ENCODE results near the gene HDAC11. TPM values are rescaled to one million over a fixed set of nuclear protein-coding genes. Genes with fewer than 3 reads are reported as not detected.

HDAC11 gene
- total RNA-seq, 1 donor from 2014 or later = 14.4 TPM

- no peaks in the 10 kb centered on the region for H3K36me3 Mint-ChIP-seq (ENCODE audit: insufficient read depth)
- H3K27me3 Mint-ChIP-seq = peaks cover 3% of the 10 kb centered on the region
- DNase-seq (ENCODE audit: low spot score, unreplicated experiment) = no peak
- no peak overlapping the region for H3K27ac Mint-ChIP-seq
- H3K9me3 Mint-ChIP-seq (ENCODE audit: low read depth) = no peaks in the 10 kb centered on the region
- peaks cover 3% of the 10 kb centered on the region for H3K4me1 Mint-ChIP-seq (ENCODE audit: low read depth)
- no peak overlapping the region for H3K4me3 Mint-ChIP-seq (ENCODE audit: low read depth)
- no peak for TF ChIP-seq CTCF (IDR thresholded peaks at IDR 0.05; ENCODE audit: unreplicated experiment)
Measured at GRCh38 chr3:13465236-13465873, 14.8 kb upstream of the HDAC11 start.

- no peaks in the 10 kb centered on the region for H3K4me1 Mint-ChIP-seq (ENCODE audit: low read depth)
- TF ChIP-seq CTCF (IDR thresholded peaks at IDR 0.05; ENCODE audit: unreplicated experiment) = no peak
- H3K27me3 Mint-ChIP-seq = peaks cover 3% of the 10 kb centered on the region
- DNase-seq (ENCODE audit: low spot score, unreplicated experiment) = no peak
- H3K4me3 Mint-ChIP-seq (ENCODE audit: low read depth) = no peak overlapping the region
- H3K9me3 Mint-ChIP-seq (ENCODE audit: low read depth) = no peaks in the 10 kb centered on the region
- H3K36me3 Mint-ChIP-seq (ENCODE audit: insufficient read depth) = no peaks in the 10 kb centered on the region
- H3K27ac Mint-ChIP-seq = no peak overlapping the region
Measured at GRCh38 chr3:13466781-13467180, 13.3 kb upstream of the HDAC11 start.

GRCh38 chr3:13470894-13471574 is 9.1 kb upstream of the HDAC11 start:
- peaks cover 3% of the 10 kb centered on the region for H3K4me1 Mint-ChIP-seq (ENCODE audit: low read depth)
- no peaks in the 10 kb centered on the region for H3K36me3 Mint-ChIP-seq (ENCODE audit: insufficient read depth)
- DNase-seq (ENCODE audit: low spot score, unreplicated experiment) = no peak
- H3K4me3 Mint-ChIP-seq (ENCODE audit: low read depth) = no peak overlapping the region
- no peak for TF ChIP-seq CTCF (IDR thresholded peaks at IDR 0.05; ENCODE audit: unreplicated experiment)
- no peaks in the 10 kb centered on the region for H3K9me3 Mint-ChIP-seq (ENCODE audit: low read depth)
- H3K27me3 Mint-ChIP-seq = no peaks in the 10 kb centered on the region
- no peak overlapping the region for H3K27ac Mint-ChIP-seq

GRCh38 chr3:13472286-13472685 is 7.8 kb upstream of the HDAC11 start:
- Mint-ChIP-seq H3K36me3 (ENCODE audit: insufficient read depth) (no peaks in the 10 kb centered on the region), H3K9me3 (ENCODE audit: low read depth) (no peaks in the 10 kb centered on the region), H3K4me1 (ENCODE audit: low read depth) (peaks cover 6% of the 10 kb centered on the region), H3K27me3 (no peaks in the 10 kb centered on the region), H3K27ac (no peak overlapping the region), H3K4me3 (ENCODE audit: low read depth) (no peak overlapping the region)
- no peak for DNase-seq (ENCODE audit: low spot score, unreplicated experiment)
- TF ChIP-seq CTCF (IDR thresholded peaks at IDR 0.05; ENCODE audit: unreplicated experiment) = no peak

- Mint-ChIP-seq H3K4me3 (ENCODE audit: low read depth) (no peak overlapping the region), H3K4me1 (ENCODE audit: low read depth) (peaks cover 9% of the 10 kb centered on the region), H3K27ac (no peak overlapping the region), H3K27me3 (no peaks in the 10 kb centered on the region), H3K36me3 (ENCODE audit: insufficient read depth) (no peaks in the 10 kb centered on the region), H3K9me3 (ENCODE audit: low read depth) (no peaks in the 10 kb centered on the region)
- DNase-seq (ENCODE audit: low spot score, unreplicated experiment) = no peak
- no peak for TF ChIP-seq CTCF (IDR thresholded peaks at IDR 0.05; ENCODE audit: unreplicated experiment)
Measured at GRCh38 chr3:13473020-13473419, 7.1 kb upstream of the HDAC11 start.
